Cardiac muscle cell (in vitro differentiated cells and primary cell): ENCODE results near the gene COL2A1. TPM values are rescaled to one million over a fixed set of nuclear protein-coding genes. Genes with fewer than 3 reads are reported as not detected.

Experiments
- DNase-seq, 2 donors: peaks; one replicate each; pipeline versions ENCODE4 v3.0.0 to v3.0.0-alpha.2; 2010 to 2017; ENCODE audit warnings: low read depth in 1 of 2, low spot score in 1 of 2
- H3K27ac ChIP-seq: fragments of 200-600 bp; sonication (generic); 2 replicates; pipeline ENCODE4 v1.5.1; 2016
- H3K27me3 ChIP-seq: fragments of 200-600 bp; sonication (generic); 2 replicates; pipeline ENCODE4 v1.6.0; 2016; ENCODE audit warnings: control low read depth
- H3K36me3 ChIP-seq: fragments of 200-600 bp; sonication (generic); 2 replicates; pipeline ENCODE4 v1.5.1; 2016; ENCODE audit warnings: control low read depth
- H3K4me1 ChIP-seq: fragments of 200-600 bp; sonication (generic); 2 replicates; pipeline ENCODE4 v1.8.1; 2017; ENCODE audit warnings: low read depth, mild to moderate bottlenecking, mixed run types
- H3K4me3 ChIP-seq: fragments of 200-600 bp; sonication (generic); 2 replicates; pipeline ENCODE4 v1.5.1; 2016; ENCODE audit warnings: mild to moderate bottlenecking
- H3K9me3 ChIP-seq: fragments of 200-600 bp; sonication (generic); 2 replicates; pipeline ENCODE4 v1.5.1; 2017; ENCODE audit warnings: low read depth, mild to moderate bottlenecking, control low read depth
- CTCF ChIP-seq: IDR thresholded peaks from 2 replicates; pipeline ENCODE4 v1.5.1; 2012; ENCODE audit warnings: low read depth, mild to moderate bottlenecking, low read length
- polyA plus RNA-seq: library from polyadenylated mRNA; unstranded; fragments of >200 nt; fragmentation: Nextera tagmentation; extraction: Ambion mirVana; gene quantifications from 2 replicates; pipeline ENCODE4 v1.2.1, GENCODE V29; 2016
- total RNA-seq: library from RNA; depleted of rRNA; stranded (reverse); fragments of >200 nt; gene quantifications from 2 replicates; pipeline ENCODE4 v1.2.3, GENCODE V29; 2016

COL2A1 gene
- total and polyA plus RNA-seq, 2 experiments from 2014 or later: 261 to 596 TPM

- no peak overlapping the region for H3K27ac ChIP-seq
- H3K4me1 ChIP-seq: no peaks in the 10 kb centered on the region
- no peak for TF ChIP-seq CTCF
- H3K9me3 ChIP-seq: no peaks in the 10 kb centered on the region
- H3K4me3 ChIP-seq: no peak overlapping the region
- peaks cover 2% of the 10 kb centered on the region for H3K27me3 ChIP-seq
- DNase-seq: no peak
- H3K36me3 ChIP-seq: peaks cover 36% of the 10 kb centered on the region
These were observed 11.5 kb downstream of the COL2A1 start for GRCh38 chr12:47992776-47993175.

- H3K9me3 ChIP-seq: no peaks in the 10 kb centered on the region
- no peak for TF ChIP-seq CTCF
- DNase-seq: no peak
- H3K4me1 ChIP-seq: no peaks in the 10 kb centered on the region
- peaks cover 31% of the 10 kb centered on the region for H3K36me3 ChIP-seq
- no peak overlapping the region for H3K4me3 ChIP-seq
- H3K27me3 ChIP-seq: no peaks in the 10 kb centered on the region
- no peak overlapping the region for H3K27ac ChIP-seq
These were observed 12.9 kb downstream of the COL2A1 start for GRCh38 chr12:47991106-47992061.

- H3K27ac ChIP-seq: no peak overlapping the region
These were observed 13.7 kb downstream of the COL2A1 start for GRCh38 chr12:47990351-47991105.

GRCh38 chr12:47989666-47990065 lies 14.6 kb downstream of the COL2A1 start:
- no peaks in the 10 kb centered on the region for H3K27me3 ChIP-seq
- H3K4me3 ChIP-seq: no peak overlapping the region
- peaks cover 31% of the 10 kb centered on the region for H3K36me3 ChIP-seq
- TF ChIP-seq CTCF: no peak
- no peak overlapping the region for H3K27ac ChIP-seq
- no peaks in the 10 kb centered on the region for H3K4me1 ChIP-seq
- H3K9me3 ChIP-seq: no peaks in the 10 kb centered on the region
- DNase-seq: no peak

More at GRCh38 chr12:47990351-47991105, 13.7 kb downstream of the COL2A1 start:
- TF ChIP-seq CTCF: no peak
- H3K36me3 ChIP-seq: peaks cover 32% of the 10 kb centered on the region
- DNase-seq: peak in 1 of 2 donors; percentile 42
- no peaks in the 10 kb centered on the region for H3K4me1 ChIP-seq
- no peak overlapping the region for H3K4me3 ChIP-seq
- H3K27me3 ChIP-seq: no peaks in the 10 kb centered on the region
- H3K9me3 ChIP-seq: no peaks in the 10 kb centered on the region

- TF ChIP-seq CTCF: no peak
- no peaks in the 10 kb centered on the region for H3K9me3 ChIP-seq
- no peak for DNase-seq
These were observed 15.3 kb downstream of the COL2A1 start for GRCh38 chr12:47989023-47989417.

More at GRCh38 chr12:47989023-47989417, 15.3 kb downstream of the COL2A1 start:
- Histone ChIP-seq H3K4me3 (no peak overlapping the region), H3K27ac (no peak overlapping the region), H3K27me3 (no peaks in the 10 kb centered on the region), H3K36me3 (peaks cover 34% of the 10 kb centered on the region), H3K4me1 (no peaks in the 10 kb centered on the region)
